GM20431 (cell line): ENCODE results near the gene SNRNP35.
"Not testable (repeated sequence)": the region's sequence is repeated elsewhere in the genome, so short reads cannot be mapped to it uniquely, and the experiment has no call there.

Experiments
- in situ Hi-C: fragments of 300-500 bp; cut with MseI, MboI; formaldehyde crosslinking; loops from one replicate; pipeline ENCODE4 v1.15.0; 2020; ENCODE audit warnings: low sequenced_read_pairs; ENCODE audit not compliant: unreplicated experiment

SNRNP35 gene

DNA sequence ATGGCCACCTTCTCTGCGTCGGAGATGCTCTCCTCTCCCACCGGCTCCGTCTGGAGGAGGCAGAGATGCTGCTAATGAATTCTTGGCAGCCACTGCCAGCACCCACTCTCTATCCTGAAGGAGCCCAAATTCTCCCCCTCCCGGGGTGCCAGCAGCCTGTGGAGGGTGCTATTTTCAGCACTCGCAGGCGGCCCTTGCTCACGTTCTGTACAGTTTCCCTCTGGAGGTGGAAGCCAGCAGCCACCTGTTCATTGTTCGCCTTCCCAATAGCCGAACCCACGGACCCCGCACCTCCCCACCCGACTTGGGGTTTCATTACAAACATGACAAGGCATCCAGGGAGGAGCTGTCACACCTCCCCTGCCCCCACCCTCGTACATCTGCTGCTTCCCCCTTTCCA, 27.8 kb downstream of the SNRNP35 start:
- in situ Hi-C loops: no loop called here

DNA sequence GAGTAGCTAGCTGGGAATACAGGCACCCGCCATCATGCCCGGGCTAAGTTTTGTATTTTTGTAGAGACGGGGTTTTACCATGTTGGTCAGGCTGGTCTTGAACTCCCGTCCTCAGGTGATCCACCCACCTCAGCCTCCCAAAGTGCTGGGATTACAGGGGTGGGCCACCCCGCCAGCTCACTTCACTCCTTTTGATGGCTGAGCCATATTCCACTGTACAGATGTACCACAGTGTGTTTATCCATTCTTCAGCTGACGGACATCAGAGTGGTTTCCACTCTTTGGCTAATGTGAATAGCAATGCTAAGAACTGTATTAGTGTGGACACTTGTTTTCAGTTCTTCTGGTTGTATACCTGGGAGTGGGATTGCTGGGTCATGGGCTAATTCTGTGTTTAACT, 29.5 kb downstream of the SNRNP35 start:
- in situ Hi-C loops: no loop called here

DNA sequence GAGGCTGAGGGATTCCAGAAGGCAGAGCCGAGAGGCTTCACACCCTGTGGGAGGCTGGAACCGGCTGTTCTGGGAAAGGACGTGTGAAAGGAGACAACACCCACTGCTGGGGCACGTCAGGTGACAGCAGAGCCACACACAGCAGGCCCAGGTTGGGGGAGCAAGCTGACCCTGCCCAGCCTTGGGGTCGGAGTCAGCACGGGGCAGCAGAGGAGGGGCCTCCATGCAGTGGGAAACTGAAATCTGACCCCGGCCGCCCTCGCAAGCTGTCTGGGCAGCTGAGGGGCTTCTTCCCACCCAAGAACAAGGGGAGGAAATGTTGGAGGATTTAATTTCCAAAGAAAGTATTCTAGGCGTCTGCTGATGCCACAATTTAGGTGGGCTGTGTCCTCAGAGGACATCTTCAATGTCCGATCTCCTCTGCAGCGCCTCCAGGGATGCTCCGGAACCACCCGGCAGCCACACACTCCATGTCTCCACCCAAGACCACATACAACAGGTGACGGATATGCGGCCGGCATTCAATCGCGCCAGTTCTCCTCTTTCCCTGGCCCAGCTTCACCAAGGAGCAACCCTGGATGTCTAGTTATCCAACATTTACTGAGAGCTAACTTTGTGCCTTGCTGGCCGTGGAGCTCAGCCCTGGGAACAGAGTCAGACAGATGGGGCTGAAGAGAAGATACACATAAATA, 30.7 kb downstream of the SNRNP35 start:
- in situ Hi-C loops: no loop called here

DNA sequence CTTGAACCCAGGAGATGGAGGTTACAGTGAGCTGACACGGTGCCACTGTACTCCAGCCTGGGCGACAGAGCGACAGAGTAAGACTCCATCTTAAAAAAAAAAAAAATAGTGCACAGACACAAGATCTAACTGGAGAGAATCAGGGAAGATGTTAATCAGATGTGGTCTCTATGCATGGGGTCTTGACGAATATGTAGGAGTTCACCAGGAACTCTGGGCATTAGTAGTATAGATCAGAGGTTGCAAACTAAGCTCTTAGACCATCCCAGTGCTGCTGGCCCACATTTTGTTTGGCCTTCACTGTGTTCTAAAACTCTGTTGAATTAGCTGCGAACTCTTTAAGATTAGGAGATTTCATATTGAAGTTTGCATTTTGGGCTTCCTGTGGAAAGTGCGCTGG, 31.6 kb downstream of the SNRNP35 start:
- in situ Hi-C loops: no loop called here

DNA sequence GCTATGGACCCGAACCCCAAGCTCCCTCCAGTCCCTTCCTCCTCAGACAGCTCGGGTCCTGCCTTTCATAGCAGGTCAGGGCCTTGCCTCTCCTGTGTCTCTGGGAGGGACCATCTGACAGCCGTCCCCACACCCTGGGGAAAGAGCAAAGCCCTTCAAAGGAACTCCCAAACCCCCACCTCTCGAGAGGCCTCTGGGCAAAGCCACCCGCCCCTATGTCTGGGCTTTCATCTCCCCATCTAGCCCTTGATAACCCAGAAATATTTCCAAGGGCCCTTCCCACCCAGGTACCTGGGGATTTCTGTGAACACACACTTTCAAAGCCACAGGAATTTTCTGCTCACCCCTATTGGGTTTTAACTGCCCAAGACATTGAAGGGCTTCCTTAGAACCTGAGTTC, 32.1 kb downstream of the SNRNP35 start:
- in situ Hi-C loops: no loop called here

DNA sequence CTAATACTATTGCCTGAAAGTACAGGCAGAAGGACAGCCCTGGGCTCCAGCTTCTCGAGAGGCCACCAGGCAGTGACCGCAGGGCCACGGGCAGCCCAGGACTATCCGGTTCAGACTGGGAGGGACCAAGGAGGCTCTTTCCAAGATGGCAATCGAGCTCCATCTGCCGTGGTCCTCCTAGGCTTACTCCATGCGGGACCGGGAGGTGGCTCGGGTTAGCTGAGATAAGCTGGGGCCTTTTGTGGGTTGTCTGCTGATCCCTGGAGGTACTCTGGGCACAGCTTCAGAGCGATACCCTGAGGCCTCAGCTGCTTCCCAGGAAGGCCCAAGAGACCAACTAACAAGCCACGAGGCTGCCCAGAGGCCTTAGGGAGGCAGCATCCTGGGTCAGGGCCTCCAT, 33.1 kb downstream of the SNRNP35 start:
- in situ Hi-C loops: no loop called here

DNA sequence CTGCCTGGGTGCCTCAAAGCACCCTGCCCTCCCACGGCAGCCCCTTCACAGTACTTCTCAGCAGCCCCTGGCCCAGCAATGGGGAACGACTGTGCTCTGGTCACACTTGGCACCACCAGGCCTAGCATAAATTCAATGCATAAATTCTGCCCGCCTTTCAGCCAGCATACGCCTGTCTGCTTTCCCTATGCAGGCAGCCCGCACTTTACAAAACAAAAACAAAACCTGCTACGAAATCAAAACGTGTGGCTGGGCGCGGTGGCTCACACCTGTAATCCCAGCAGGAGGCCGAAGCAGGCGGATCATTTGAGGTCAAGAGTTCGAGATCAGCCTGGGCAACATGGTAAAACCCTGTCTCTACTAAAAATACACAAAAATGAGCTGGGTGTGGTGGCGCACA, 33.5 kb downstream of the SNRNP35 start:
- in situ Hi-C loops: no loop called here

DNA sequence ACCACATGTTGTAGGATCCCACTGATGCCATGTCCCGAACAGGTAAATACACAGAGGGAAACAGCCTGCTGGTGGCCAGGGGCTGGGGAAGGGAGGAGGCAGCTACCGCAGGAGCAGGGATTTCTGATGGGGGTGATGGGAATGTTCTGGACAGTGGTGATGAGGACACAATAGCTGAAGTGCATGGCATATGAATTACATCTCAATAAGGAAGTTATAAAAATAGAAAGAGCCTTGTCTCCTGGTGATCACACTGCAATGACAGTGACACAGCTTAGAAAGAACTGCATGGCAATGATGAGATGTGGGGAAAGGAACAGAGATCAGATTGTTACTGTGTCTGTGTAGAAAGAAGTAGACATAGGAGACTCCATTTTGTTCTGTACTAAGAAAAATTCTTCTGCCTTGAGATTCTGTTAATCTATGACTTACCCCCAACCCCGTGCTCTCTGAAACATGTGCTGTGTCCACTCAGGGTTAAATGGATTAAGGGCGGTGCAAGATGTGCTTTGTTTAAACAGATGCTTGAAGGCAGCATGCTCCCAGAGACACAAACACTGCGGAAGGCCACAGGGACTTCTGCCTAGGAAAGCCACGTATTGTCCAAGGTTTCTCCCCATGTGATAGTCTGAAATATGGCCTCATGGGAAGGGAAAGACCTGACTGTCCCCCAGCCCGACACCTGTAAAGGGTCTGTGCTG, 34.5 kb downstream of the SNRNP35 start:
- in situ Hi-C loops: not testable (repeated sequence)

DNA sequence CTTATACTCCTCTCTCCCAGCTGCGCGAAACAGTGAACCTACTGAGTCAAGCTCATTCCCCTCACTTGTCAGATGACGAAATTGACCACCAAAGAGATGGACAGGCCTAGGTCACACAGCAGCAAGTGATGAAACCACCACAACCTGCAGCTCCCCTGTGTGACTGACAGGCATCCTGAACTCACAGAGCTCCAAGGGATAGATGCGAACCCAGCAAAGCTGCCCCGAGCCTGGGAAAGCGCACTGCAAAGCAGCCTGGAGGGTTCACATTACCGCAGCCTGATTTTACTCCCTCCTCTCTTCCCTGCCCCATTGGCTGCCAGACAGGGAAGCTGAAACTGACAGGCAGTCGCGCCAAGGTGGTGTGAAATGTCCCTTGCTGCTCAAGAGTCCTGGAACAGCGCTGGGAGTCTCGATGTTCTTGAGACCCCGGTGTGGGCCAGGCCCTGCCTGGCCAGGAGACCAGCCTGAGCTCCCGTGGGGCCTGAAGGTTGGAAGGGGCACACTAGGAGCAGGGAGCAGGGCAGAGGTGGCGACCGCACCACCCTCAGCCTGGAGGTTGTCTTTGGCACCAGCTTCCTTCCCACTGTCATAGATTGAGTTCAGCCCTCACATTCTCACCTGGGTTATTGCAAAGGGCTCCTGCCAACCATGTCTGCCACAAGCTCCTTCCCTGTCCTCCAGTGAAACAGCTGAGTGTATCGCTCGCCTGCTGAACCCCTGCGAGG, 36.3 kb downstream of the SNRNP35 start:
- in situ Hi-C loops: no loop called here

DNA sequence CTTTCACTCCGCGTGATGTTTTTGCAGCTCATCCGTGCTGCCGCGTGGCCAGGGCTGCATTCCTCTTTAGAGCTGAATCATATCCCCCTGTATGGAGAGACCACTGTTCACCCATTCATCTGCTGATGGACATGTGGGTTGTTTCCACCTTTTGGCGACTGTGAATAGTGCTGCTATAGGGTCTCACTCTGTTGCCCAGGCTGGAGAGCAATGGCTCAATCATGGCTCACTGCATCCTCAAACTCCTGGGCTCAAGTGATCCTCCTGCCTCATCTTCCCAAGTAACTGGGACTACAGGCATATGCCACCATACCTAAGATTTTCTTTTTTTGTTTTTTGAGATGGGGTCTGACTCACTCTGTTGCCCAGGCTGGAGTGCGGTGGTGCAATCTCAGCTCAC, 39.1 kb downstream of the SNRNP35 start:
- in situ Hi-C loops: no loop called here

DNA sequence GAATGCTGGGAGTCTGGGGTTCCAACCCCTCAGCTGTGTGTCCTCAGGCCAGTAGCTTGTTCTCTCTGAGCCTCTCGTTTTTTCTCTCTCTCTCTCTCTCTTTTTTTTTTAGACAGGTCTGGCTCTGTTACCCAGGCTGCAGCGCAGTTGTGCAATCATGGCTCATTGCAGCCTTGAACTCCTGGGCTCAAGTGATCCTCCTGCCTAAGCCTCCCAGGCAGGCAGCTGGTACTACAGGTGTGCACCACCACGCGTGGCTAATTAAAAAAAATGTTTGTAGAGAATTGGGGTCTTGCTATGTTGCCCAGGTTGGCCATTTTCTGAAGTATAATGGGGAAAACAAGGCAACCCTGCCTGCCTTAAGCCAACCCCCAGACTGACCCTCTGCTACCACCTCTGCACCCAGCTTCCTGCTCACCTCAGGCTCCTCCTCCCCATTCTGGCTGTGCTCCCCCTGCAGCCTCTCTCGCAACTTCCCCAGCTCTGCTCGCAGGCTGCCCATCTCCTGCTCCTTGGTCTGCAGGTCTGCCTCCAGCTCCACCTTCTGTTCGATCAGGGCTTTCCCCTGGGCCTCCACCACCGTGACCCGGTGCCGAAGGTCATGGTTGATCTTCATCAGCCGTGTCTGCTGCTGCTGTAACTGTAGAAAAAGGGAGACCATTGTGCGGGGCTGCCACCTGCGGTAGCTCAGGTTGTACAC, 40.3 kb downstream of the SNRNP35 start:
- in situ Hi-C loops: no loop called here

DNA sequence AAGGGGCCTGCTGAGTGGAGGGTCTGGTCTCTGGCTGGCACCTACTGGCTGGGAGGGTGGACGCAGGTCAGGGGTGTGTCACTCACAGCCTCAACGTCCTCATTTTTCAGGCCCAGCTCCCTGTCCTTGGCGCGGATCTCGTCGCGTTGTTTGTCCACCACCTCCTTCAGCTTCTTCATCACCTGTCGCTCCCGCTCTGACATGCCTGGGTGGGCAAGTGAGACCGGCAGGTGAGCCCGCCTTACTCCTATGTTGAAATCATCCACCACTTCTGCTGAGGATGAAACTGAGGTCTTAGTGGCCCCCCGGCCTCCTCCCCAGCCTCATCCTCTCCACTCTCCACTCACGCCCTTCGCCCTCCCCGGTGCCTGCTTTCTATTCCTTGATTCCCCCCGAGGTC, 41.4 kb downstream of the SNRNP35 start:
- in situ Hi-C loops: no loop called here

DNA sequence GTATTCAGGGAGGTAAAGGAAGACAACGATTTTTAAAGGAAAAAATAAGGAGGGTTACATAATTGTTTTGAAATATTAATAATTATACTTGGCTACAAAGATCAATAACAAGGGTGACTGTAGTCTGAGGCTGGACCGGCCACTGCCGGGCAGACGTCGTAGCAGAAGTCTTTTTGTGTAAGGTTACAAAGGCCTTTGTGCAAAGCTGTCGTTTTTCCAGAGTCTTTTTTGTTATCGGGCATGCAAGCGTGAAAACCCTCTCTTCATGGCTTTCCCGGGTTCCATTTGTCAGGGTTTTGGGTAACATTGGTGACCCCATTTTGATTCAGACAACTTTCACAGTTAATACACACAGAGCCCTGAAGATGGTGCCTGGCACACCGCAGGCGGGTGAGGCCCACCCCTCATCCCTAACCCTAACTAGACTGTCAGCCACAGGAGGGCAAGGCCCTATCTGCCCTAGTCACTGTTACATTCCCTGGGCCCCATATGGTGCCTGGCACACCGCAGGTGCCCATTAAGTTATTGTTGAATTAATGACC, 44.3 kb downstream of the SNRNP35 start:
- in situ Hi-C loops: no loop called here

DNA sequence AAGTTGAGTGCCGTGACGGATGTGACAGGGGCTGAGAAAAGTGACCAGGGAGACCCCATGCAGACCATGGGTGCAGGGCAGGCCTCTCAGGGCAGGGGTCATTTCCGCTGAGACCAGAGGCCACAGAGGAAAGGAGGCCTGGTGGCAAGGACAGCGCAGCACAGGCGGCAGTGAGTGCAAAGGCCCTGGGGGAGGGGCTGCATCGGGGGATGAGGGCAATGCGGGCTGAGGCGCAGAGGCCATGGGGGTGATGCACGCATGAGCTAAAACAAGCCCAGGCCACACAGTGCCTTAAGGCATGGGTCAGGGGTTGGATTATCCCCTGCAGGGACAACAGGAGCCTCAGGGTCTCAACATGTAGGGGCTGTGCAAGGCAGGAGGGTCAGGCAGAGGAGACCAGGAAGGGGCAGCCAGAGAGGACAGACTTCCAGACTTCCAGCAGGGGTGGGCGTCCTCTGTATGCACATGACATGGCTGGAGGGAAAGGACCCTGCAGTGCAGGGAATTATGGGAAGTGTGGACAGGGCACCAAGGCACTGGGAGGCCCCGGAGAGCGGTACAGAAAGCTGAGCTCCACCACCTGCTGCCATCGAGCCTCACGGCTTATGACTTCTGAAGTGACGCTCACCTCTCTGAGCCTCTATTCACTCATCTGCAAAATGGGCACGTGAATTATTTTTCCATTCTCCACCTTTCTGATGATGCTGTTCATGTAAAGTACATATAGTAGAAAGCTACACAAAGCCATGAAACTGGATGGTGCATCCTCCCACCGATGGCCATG, 48.3 kb downstream of the SNRNP35 start:
- in situ Hi-C loops: no loop called here

DNA sequence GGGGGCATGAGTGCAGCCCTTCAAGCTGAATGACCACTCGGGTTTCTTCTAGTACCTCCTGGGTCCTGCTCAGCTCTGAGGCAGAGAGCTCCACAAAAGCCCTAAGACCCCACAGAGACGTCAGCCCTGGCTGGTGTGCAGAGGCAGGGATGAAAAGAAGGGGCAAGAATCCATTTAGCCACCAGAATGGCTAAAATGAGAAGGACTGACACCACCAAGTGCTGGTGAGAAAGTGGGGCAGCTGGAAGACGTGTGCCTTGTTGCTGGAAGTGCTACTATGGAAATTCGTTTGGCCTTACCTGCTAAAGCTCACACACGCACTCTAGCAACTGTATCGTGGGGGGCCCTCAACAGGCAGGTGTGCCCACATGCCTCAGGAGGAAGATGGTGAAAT, 48.9 kb downstream of the SNRNP35 start:
- in situ Hi-C loops: no loop called here

DNA sequence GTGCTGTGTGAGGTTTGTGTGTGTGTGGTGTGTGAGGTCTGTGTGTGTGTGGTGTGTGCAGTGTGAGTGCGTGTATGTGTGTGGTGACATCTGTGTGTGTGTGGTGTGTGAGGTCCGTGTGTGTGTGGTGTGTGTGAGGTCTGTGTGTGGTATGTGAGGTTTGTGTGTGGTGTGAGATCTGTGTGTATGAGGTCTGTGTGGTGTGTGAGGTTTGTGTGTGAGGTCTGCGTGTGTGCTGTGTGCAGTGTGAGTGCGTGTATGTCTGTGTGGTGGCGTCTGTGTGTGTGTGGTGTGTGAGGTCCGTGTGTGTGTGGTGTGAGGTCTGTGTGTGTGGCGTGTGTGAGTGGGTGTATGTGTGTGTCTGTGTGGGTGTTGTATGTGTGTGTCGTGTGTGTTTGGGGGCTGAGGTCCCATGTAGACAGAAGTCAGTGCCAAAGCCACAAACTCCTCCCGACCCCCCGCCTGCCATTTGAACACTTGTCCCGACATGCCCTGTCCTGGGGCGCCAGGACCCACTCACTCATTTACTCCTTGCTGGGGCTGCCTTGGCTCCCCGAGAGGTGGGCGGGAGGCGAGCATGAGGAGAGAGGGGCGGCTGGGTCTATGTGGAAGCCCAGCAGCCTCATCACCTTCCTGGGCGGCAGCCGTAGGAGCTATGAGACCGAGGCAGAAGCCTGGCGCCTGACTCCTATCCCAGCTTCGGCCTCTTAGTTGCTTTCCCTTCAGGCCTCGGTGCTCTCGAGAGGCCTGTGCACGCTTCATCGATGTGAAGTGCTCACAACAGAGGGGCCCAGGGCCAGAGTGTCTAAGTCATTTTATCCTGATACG, 55.1 kb downstream of the SNRNP35 start:
- in situ Hi-C loops: no loop called here

DNA sequence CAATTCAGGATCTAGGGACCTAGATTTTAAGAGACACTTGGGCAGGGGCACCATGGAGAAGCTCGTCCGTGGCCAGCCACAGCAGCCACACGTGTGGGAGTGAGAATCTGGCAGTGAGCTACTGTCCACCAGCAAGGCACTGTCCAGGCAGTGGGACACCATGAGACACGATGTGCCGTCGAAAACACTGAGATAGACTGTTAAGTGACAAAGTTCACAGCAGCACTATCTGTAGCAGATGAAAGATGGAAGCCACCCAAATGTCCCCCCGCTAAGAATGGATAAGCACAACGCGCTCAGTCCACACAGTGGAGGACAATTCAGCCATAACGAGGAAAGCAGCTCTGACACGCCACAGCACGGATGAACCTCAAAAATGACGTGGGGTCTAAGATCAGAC, 55.9 kb downstream of the SNRNP35 start:
- in situ Hi-C loops: no loop called here

DNA sequence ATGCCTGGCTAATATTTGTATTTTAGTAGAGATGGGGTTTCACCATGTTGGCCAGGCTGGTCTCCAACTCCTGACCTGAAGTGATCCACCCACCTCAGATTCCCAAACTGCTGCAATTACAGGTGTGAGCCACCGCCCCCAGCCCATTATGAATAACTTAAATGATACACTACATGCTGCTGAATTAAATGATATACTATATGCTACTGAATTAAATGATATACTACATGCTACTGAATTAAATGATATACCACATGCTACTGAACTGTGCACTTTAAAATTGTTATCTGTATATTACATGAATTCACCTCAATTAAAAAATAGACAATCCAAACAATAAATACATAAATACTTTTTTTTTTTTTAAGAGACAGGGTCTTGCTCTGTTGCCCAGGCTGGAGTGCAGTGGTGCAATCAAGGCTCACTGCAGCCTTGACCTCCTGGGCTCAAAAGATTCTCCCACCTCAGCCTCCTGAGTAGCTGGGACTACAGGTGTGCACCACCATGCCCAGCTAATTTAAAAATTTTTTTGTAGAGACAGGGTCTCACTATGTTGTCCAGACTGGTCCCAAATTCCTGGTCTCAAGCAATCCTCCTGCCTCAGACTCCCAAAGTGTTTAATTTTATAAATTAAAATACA, 56.8 kb downstream of the SNRNP35 start:
- in situ Hi-C loops: not testable (repeated sequence)
